H9 (cell line): Measurements from ENCODE around the gene CELF4. TPM values are rescaled to one million over a fixed set of nuclear protein-coding genes. Genes with fewer than 3 reads are reported as not detected.

Experiments
- DNase-seq: peaks from one replicate; pipeline ENCODE4 v3.0.0-alpha.2; 2017
- H2AFZ ChIP-seq: one replicate; pipeline ENCODE4 v1.6.1; 2013; ENCODE audit warnings: mild to moderate bottlenecking, low read length, control low read depth, moderate library complexity
- H2AK5ac ChIP-seq: 2 replicates; pipeline ENCODE4 v1.6.1; 2013; ENCODE audit warnings: low read length, control low read depth, mixed read lengths; ENCODE audit not compliant: insufficient read length
- H2BK120ac ChIP-seq: one replicate; pipeline ENCODE4 v1.6.1; 2013; ENCODE audit warnings: low read depth, mild to moderate bottlenecking, low read length, control low read depth, inconsistent platforms; ENCODE audit not compliant: poor library complexity, severe bottlenecking
- H2BK12ac ChIP-seq: 2 replicates; pipeline ENCODE4 v1.6.1; 2013; ENCODE audit warnings: low read length, control low read depth, mixed read lengths, low read depth; ENCODE audit not compliant: insufficient read length
- H2BK15ac ChIP-seq: 2 replicates; pipeline ENCODE4 v1.6.1; 2013; ENCODE audit warnings: low read depth, low read length, control low read depth
- H2BK20ac ChIP-seq: one replicate; pipeline ENCODE4 v1.6.1; 2013; ENCODE audit warnings: low read depth, mild to moderate bottlenecking, low read length, control low read depth, inconsistent platforms; ENCODE audit not compliant: poor library complexity, severe bottlenecking
- H2BK5ac ChIP-seq: 2 replicates; pipeline ENCODE4 v1.6.1; 2013; ENCODE audit warnings: low read length, control low read depth, mixed read lengths; ENCODE audit not compliant: insufficient read length
- H3K14ac ChIP-seq: 2 replicates; pipeline ENCODE4 v1.6.1; 2013; ENCODE audit warnings: low read length, control low read depth; ENCODE audit not compliant: insufficient read depth
- H3K18ac ChIP-seq: 2 replicates; pipeline ENCODE4 v1.6.1; 2013; ENCODE audit warnings: low read depth, mild to moderate bottlenecking, mixed read lengths, low read length, control low read depth; ENCODE audit not compliant: insufficient read length
- H3K23ac ChIP-seq: 2 replicates; pipeline ENCODE4 v1.6.1; 2013; ENCODE audit warnings: low read length, control low read depth, mixed read lengths, low read depth; ENCODE audit not compliant: insufficient read length
- H3K23me2 ChIP-seq: 2 replicates; pipeline ENCODE4 v1.6.1; 2013; ENCODE audit warnings: low read depth, mild to moderate bottlenecking, mixed read lengths, low read length, control low read depth; ENCODE audit not compliant: insufficient read length, poor library complexity, severe bottlenecking
- H3K27ac ChIP-seq: 2 replicates; pipeline ENCODE4 v1.5.1; 2013; ENCODE audit warnings: low read length, control low read depth, mixed read lengths, low read depth; ENCODE audit not compliant: insufficient read length
- H3K27me3 ChIP-seq: 2 replicates; pipeline ENCODE4 v1.6.1; 2013; ENCODE audit warnings: low read length, control low read depth, inconsistent platforms; ENCODE audit not compliant: insufficient read depth
- H3K4ac ChIP-seq: 2 replicates; pipeline ENCODE4 v1.6.1; 2013; ENCODE audit warnings: low read depth, mild to moderate bottlenecking, control low read depth, inconsistent platforms, low read length, moderate library complexity
- H3K4me1 ChIP-seq: 2 replicates; pipeline ENCODE4 v1.6.1; 2013; ENCODE audit warnings: low read length, control low read depth, inconsistent platforms; ENCODE audit not compliant: insufficient read depth
- H3K4me2 ChIP-seq: 2 replicates; pipeline ENCODE4 v1.6.1; 2013; ENCODE audit warnings: low read length, control low read depth, mixed read lengths; ENCODE audit not compliant: insufficient read length, insufficient read depth
- H3K56ac ChIP-seq: 2 replicates; pipeline ENCODE4 v1.6.1; 2013; ENCODE audit warnings: low read depth, mild to moderate bottlenecking, mixed read lengths, low read length, control low read depth; ENCODE audit not compliant: insufficient read length
- H3K79me1 ChIP-seq: 2 replicates; pipeline ENCODE4 v1.6.1; 2013; ENCODE audit warnings: low read depth, mild to moderate bottlenecking, moderate library complexity, low read length, control low read depth, inconsistent platforms; ENCODE audit not compliant: insufficient read depth, poor library complexity, severe bottlenecking
- H3K79me2 ChIP-seq: 2 replicates; pipeline ENCODE4 v1.6.1; 2013; ENCODE audit warnings: low read length, control low read depth, inconsistent platforms; ENCODE audit not compliant: insufficient read depth
- H3K9ac ChIP-seq: 2 replicates; pipeline ENCODE4 v1.6.1; 2013; ENCODE audit warnings: low read length, control low read depth, mixed read lengths; ENCODE audit not compliant: insufficient read length; ENCODE audit errors: extremely low read depth
- H3K9me3 ChIP-seq: one replicate; pipeline ENCODE4 v1.6.1; 2013; ENCODE audit warnings: low read depth, low read length, inconsistent platforms; ENCODE audit not compliant: control insufficient read depth
- H3T11ph ChIP-seq: one replicate; pipeline ENCODE4 v1.6.1; 2013; ENCODE audit warnings: mild to moderate bottlenecking, low read length, control low read depth, inconsistent platforms
- H4K20me1 ChIP-seq: one replicate; pipeline ENCODE4 v1.6.1; 2013; ENCODE audit not compliant: control insufficient read depth, insufficient read length, insufficient read depth
- H4K5ac ChIP-seq: 2 replicates; pipeline ENCODE4 v1.6.1; 2013; ENCODE audit warnings: low read depth, mild to moderate bottlenecking, mixed read lengths, low read length, control low read depth; ENCODE audit not compliant: insufficient read length
- H4K8ac ChIP-seq: replicated peaks from 2 replicates; pipeline ENCODE4 v1.6.1; 2013; ENCODE audit warnings: low read length, control low read depth, mixed read lengths, low read depth; ENCODE audit not compliant: insufficient read length
- H4K91ac ChIP-seq: 2 replicates; pipeline ENCODE4 v1.6.1; 2013; ENCODE audit warnings: low read depth, mild to moderate bottlenecking, moderate library complexity, mixed read lengths, low read length, control low read depth; ENCODE audit not compliant: insufficient read length
- H3K27ac Mint-ChIP-seq, 3 experiments: 2 replicates in 2 of 3; 3 replicates in 1 of 3; pipeline ENCODE4 v1.8.0; 2020 to 2021; ENCODE audit warnings: mixed read lengths in 3 of 3, mild to moderate bottlenecking in 1 of 3, moderate library complexity in 1 of 3
- H3K27me3 Mint-ChIP-seq: 2 replicates; pipeline ENCODE4 v1.8.0; 2021; ENCODE audit warnings: low read depth, mild to moderate bottlenecking, moderate library complexity, mixed read lengths
- H3K36me3 Mint-ChIP-seq, 3 experiments: 2 replicates in 2 of 3; 3 replicates in 1 of 3; pipeline ENCODE4 v1.8.0; 2020 to 2021; ENCODE audit warnings: low read depth in 3 of 3, mixed read lengths in 3 of 3; ENCODE audit not compliant: insufficient read depth in 1 of 3
- H3K4me1 Mint-ChIP-seq, 2 experiments: 2 replicates each; pipeline ENCODE4 v1.8.0; 2020; ENCODE audit warnings: mixed read lengths in 2 of 2
- H3K4me3 Mint-ChIP-seq, 2 experiments: 2 replicates in 1 of 2; 3 replicates in 1 of 2; pipeline ENCODE4 v1.8.0; 2020 to 2021; ENCODE audit warnings: mild to moderate bottlenecking in 2 of 2, mixed read lengths in 2 of 2, moderate library complexity in 1 of 2
- H3K9me3 Mint-ChIP-seq, 2 experiments: 2 replicates in 1 of 2; 3 replicates in 1 of 2; pipeline ENCODE4 v1.8.0; 2020; ENCODE audit warnings: mild to moderate bottlenecking in 2 of 2, mixed read lengths in 2 of 2, moderate library complexity in 1 of 2
- CTCF ChIP-seq: fragments of 200-600 bp; sonication (generic); conservative IDR thresholded peaks from 3 replicates; pipeline ENCODE4 v1.8.0; 2021; ENCODE audit warnings: antibody characterized with exemption, mild to moderate bottlenecking
- WGBS: extraction: QIAGEN DNeasy Blood & Tissue Kit; methylation state at CpG from one replicate; pipeline ENCODE4 v1.1.7; 2013; ENCODE audit warnings: missing lambda C conversion rate, low lambda C conversion rate, mixed read lengths; ENCODE audit not compliant: insufficient read length; ENCODE audit errors: extremely low coverage; 5-methylcytosine and 5-hydroxymethylcytosine counted together
- total RNA-seq: library from RNA; stranded (reverse); gene quantifications from 2 replicates; pipeline ENCODE4 v1.2.1, GENCODE V29; 2021

CELF4 gene
- total RNA-seq, 1 experiment from 2014 or later, result 1.1 TPM

DNA sequence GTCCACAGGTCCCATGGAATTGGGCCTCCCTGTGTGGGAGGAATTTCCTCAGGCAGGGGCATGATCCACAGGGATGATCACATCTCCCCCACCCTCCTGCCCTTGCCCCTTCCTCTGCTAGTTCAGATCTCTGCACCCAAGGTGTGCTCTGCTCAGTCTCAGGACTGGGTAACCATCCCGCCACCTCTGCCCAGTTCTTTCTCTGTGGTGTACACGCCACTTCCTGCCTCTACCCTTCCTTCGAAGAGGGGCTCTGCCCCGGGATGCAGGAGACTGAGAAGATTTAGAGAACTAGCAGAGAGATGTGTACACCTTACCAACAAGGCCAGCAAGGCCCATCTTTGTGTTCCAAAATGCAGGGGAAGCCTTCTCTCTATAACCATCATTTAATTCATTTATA lies 160.4 kb downstream of the CELF4 start:
- Histone ChIP-seq H2BK5ac (no peak overlapping the region), H3K79me1 (no peaks in the 10 kb centered on the region), H2BK12ac (no peak overlapping the region), H2BK120ac (no peak overlapping the region), H4K91ac (no peak overlapping the region), H3K4ac (no peak overlapping the region), H2BK15ac (no peak overlapping the region), H3T11ph (no peak overlapping the region), H3K9me3 (no peaks in the 10 kb centered on the region), H3K23me2 (no peaks in the 10 kb centered on the region), H3K18ac (no peak overlapping the region), H2AFZ (no peak overlapping the region), H3K27me3 (no peaks in the 10 kb centered on the region), H3K56ac (no peak overlapping the region), H4K20me1 (no peaks in the 10 kb centered on the region), H2AK5ac (no peak overlapping the region), H4K5ac (no peak overlapping the region), H3K14ac (no peak overlapping the region), H3K9ac (no peak overlapping the region), H3K79me2 (no peaks in the 10 kb centered on the region), H2BK20ac (no peak overlapping the region), H4K8ac (no peak overlapping the region), H3K4me1 (no peaks in the 10 kb centered on the region; the same call in 1 of the 2 replicates), H3K23ac (no peak overlapping the region), H3K4me2 (no peak overlapping the region), H3K27ac (no peak overlapping the region)
- Mint-ChIP-seq H3K4me3 (no peak overlapping the region; a peak in 1 of 5 replicates), H3K27ac (no peak overlapping the region), H3K27me3 (peaks cover 10% of the 10 kb centered on the region), H3K36me3 (no peaks in the 10 kb centered on the region), H3K9me3 (no peaks in the 10 kb centered on the region), H3K4me1 (peaks cover 34 to 35% of the 10 kb centered on the region in 2 experiments)
- no peak for TF ChIP-seq CTCF
- DNase-seq, result no peak
- WGBS, result no CpG with 5 or more reads among the region's 4 CpGs
